ENCODE data around the gene IP6K2. TPM values are rescaled to one million over a fixed set of nuclear protein-coding genes. Genes with fewer than 3 reads are reported as not detected.

Gene IP6K2
- total and polyA plus RNA-seq, 10 of the 15 experiments (the other 5 are each of a cell fraction or from before 2014, with no cell fraction given), result 25.8 to 95.9 (median 69.0) TPM

- TF ChIP-seq ZNF384 (IDR thresholded peaks at IDR 0.05; ENCODE audit: borderline replicate concordance, low read depth, low read length) (no peak), STAT3 (IDR thresholded peaks at IDR 0.05; ENCODE audit: low read depth, low read length) (no peak), CREM (IDR thresholded peaks at IDR 0.05; ENCODE audit: low read depth) (0 out of 2 replicates have a peak, but pooled peaks have one; percentile 24), PRDM15 (CRISPR knock-in tag; IDR thresholded peaks at IDR 0.05) (no peak), RELA (IDR thresholded peaks at IDR 0.05; ENCODE audit: borderline replicate concordance, partially characterized antibody) (no peak), ZBED1 (IDR thresholded peaks at IDR 0.05; ENCODE audit: borderline replicate concordance) (no peak), BRCA1 (IDR thresholded peaks at IDR 0.05; ENCODE audit: low read depth, low read length) (0 out of 2 replicates have a peak, but pooled peaks have one; percentile 16), RB1 (IDR thresholded peaks at IDR 0.05; ENCODE audit: borderline replicate concordance) (peak; percentile 91; the same call in 1 of the 2 replicates), SP1 (IDR thresholded peaks at IDR 0.05; ENCODE audit: low read depth, low read length) (peak; percentile 52), ZNF592 (IDR thresholded peaks at IDR 0.05) (peak; percentile 75), REST (IDR thresholded peaks at IDR 0.05; ENCODE audit: low read depth, low read length) (no peak), MXI1 (IDR thresholded peaks at IDR 0.05; ENCODE audit: low read depth, low read length) (peak; percentile 68), SIN3A (IDR thresholded peaks at IDR 0.05; ENCODE audit: low read depth, low read length) (peak; percentile 57; the same call in 1 of the 2 replicates), KLF5 (IDR thresholded peaks at IDR 0.05; ENCODE audit: partially characterized antibody) (peak; percentile 33), ATF2 (IDR thresholded peaks at IDR 0.05; ENCODE audit: low read length) (no peak), SREBF2 (IDR thresholded peaks at IDR 0.05; ENCODE audit: low read length) (no peak)
Observed at GRCh38 chr3:48685603-48686511, 31.2 kb downstream of the IP6K2 start, which contains the start of gene NCKIPSD (continued).

Data from GM12878 (cell line).